GM21786 (cell line): ENCODE results near the gene IQGAP2.

ENCODE experiments used
- ATAC-seq: cut with Tn5 transposase; IDR thresholded peaks from one replicate; pipeline ENCODE4 v1.9.1; 2021; ENCODE audit not compliant: unreplicated experiment

Gene IQGAP2

DNA sequence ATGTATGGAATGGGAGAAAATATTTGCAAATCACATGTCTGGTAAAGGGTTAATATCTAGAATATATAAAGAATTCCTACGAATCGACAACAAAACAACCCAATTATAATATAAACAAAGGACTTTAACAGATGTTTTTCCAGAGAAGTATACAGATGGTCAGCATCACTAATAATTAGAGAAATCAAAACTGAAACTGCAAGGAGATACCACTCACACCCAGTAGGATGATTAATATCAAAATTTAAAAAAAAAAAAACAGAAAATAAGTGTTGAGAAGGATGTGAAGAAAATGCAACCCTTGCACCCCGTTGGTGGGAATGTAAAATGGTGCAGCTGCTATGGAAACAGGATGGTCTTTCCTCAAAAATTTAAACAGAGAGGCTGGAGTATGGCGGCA, 278.2 kb downstream of the IQGAP2 start:
- no peak for ATAC-seq

DNA sequence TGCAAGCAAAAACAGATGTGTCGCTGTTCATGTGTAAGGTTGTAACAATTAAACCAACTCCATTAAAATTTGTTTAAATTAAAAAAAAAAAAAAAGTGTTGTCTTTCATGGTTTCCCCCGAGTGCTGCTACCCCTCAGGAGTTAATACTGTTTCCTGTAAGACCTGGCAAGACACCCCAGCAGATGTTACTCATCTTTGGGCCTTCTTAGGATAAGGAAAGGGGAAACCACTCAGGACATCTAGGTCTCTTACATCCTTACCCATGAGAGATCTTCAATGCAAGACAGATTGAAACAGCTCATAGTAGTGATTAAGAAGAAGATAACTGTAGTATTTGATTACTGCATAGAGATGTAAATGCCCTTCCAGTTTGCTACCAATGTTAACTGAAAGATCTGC, 279.3 kb downstream of the IQGAP2 start:
- ATAC-seq: no peak

DNA sequence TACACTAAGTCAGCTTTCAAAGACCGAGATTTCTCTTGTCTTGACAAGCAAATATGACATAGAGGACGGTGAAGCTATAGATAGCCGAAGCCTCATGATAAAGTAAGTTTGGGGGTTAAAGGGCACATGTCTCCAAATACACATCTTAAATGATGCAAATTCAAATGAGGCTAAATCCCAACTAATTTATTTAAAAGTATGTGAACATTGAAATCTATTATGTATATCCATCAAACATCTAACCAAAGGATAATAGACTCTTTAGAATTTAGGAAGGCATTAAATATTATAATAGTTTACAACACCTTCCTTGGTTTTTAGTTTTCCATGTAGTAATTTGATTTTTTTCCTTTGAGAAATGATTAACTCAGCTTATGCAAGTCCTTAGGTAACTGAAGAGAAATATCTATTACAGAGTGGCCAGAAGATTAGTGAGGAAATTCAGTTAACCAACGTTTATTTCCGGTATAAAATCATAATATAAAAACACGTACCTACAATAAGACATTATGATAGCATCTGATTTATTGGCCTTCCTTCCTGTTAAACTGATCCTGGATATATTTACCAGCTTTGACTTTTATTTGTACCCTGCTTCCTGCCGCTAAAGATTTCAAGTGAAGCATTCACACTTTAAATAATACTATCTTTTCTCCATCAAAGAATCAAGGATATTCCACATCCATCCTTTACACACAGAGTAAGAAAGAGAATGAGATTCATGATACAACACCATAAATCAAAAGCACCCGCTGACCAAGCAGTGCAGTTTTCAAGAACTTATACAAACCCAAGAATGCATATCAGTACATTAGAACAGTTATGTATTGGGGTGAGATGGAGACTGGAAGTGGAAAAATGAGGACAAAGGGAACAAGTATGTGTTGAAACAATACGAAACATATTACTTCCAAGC, 281.0 kb downstream of the IQGAP2 start:
- ATAC-seq: no peak

DNA sequence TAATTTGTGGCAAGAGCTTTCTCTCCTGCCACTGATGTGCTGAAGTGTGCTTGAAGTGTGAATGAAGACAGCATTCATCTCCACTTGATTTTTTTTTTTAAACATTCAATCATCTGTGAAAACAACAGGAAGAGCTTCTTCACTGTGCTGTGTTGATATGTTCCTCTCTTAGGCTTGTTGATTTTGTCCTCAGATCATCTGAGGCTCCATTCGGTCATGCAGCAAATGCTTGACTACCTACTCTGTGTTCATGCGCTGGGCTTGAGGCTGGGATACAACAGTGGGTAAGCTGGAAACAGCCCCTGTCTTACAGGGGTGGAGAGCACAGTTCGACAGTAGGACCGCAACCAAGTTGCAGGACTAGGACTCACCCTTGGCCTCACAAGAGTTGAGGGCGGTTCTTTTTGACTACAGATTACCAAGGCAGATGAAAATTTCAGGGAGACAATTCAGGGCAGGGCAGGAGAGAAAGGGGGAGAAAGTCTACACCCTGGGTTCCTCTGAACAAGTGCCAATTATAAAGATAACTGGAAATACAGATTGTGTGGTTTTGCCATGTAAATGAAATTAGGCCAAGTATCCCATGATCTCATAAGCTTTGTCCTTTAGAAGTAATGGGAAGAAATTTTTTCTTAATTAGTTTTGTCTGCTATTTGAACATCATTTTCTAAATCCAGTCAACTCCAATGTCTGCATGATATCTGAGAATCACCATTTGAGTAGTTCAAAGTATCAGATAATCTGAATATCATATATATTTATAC, 281.9 kb downstream of the IQGAP2 start:
- no peak for ATAC-seq

DNA sequence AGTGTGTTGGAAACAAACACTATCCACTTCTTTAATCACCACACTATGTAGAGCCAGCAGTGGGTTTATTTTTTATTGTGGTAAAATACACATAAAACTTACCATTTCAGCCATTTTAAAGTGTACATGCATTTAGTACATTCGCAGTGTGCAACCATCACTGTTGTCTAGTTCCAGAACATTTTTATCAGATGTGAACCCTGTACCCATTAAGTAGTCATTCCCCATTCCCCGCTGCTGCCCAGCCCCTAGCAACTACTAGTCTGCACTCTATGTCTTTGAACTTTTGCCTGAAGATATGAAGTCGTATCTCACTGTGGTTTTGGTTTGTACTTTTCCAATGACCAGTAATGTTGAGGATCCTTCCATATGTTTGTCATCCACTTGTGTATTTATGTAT, 282.6 kb downstream of the IQGAP2 start:
- ATAC-seq: no peak

DNA sequence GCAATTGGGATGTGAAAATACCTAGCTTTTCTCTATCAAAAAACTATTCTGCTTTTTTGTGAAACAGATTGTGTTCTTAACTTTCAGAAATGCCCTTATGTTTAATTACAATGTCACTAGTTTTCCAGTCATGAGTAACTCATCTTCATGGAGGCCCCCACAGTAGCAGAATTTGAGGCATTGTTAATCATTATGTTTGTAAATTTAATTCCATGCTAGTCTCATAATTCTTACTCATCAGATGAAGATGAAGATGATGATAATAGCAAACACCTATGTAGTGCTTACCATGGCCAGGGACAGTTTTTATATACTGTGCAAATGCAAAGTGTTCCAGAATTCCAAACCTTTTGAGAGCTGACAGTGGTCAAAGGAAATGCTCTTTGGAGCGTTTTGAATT, 285.1 kb downstream of the IQGAP2 start:
- ATAC-seq: no peak

DNA sequence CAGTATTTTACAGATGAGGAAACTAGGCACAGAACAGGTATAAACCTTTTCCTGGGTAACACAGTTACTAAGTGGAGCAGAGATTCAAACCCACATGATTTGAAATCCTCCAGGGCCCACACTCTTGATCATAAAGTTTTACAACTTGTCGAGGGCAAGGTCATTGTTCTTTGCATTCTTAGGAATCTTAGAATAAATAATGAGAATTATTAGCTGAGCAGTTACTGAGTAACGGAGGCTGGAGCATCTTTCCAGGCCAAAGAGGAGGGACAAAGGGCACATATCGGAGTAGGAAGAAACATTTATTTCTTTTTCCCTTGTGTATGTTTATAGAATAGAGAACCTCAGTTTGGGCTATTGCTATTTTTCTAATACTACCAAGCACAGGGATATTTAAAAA, 285.8 kb downstream of the IQGAP2 start:
- no peak for ATAC-seq

DNA sequence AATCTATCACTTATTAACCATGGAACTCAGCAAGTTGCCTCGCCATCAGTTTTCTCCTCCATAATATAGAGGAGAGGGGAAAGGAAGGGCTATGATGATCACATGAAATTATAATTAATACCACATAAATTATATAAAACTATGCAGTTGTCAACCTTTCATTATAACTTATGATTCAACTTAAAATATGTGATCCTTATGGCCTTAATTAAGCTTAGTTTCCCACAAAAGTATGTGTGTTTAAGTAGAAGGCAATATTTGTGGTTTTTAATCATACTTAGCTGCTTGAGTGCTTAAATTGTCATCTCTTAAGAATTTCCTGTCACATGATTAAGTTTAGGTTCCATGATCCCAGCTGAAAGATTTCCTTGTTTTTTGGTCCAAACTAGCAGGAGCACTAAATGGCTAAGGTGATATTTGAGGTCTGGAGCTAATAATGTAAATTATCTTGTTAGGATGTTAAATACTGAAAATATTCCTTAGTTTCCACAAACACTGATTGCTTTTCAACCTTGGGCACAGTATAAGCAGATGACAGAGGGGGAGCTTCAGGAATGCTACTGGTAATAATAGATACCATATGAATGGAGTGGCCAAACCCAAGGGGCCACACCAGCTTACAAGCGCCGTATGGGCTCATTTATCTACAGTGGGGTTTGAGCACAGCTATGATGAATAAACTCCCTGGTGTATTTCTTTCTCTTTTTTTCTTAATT, 286.4 kb downstream of the IQGAP2 start:
- no peak for ATAC-seq

DNA sequence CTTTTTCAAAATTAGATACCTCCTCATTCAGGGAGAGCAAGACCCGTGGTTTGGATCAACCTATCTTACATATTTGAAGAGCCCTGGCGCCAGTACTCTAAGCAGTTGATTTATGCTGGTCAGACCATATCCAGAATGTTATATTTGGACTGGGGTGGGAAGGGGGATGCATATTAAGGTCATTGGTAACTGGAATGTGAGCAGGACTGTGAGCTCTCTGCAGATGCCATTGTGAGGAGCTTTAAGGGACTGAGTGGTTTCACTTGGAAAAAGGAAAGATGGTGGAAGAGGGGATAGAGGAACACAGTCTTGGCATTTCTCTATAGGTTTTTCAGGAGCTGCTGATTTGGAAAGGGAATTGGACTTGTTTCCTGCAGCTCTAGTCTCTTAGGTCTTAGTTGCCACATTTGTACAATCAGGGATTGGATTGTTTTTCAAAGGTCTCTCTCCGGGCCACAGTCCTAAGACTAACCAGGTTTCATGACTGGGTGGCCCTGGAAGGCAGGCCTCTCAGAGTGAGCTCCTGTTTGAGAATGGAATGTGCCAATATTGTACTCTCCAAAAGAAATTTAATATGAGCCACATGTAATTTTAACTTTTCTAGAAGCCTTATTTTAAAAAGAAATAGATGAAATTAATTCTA, 287.1 kb downstream of the IQGAP2 start:
- ATAC-seq: no peak

DNA sequence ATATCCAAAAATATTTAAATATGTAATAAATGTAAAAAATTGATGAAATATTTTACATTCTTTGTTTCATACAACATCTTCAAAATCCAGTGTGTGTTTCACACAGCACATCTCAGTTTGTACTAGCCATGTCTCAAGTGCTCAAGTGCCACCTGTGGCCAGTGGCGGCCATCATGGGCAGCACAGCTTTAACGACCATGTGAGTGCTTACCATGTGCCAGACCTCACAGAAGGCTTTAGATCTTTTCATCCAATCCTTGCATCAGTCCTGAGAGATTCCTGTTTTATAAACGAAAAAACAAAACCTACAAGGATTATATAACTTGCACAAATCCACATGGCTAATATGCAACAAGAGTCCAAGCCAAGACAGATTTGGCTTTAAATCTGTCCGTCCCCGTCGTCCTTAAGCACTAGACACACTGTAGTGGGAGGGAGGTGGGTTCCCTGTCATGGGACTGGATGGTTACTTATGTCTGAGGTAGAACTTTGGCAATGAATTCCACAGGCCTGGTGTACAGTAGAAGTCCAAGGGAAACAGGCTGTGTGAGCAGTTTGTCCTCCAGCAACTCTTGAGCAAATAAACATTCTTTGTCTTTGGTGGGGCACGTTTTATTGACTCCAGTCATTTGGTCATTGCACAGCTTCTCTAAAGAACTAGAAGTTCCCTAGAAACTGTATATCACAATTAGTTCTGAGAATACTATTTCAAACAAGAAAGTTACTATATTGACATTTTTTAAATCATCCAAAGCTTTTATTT, 287.8 kb downstream of the IQGAP2 start:
- ATAC-seq: no peak

DNA sequence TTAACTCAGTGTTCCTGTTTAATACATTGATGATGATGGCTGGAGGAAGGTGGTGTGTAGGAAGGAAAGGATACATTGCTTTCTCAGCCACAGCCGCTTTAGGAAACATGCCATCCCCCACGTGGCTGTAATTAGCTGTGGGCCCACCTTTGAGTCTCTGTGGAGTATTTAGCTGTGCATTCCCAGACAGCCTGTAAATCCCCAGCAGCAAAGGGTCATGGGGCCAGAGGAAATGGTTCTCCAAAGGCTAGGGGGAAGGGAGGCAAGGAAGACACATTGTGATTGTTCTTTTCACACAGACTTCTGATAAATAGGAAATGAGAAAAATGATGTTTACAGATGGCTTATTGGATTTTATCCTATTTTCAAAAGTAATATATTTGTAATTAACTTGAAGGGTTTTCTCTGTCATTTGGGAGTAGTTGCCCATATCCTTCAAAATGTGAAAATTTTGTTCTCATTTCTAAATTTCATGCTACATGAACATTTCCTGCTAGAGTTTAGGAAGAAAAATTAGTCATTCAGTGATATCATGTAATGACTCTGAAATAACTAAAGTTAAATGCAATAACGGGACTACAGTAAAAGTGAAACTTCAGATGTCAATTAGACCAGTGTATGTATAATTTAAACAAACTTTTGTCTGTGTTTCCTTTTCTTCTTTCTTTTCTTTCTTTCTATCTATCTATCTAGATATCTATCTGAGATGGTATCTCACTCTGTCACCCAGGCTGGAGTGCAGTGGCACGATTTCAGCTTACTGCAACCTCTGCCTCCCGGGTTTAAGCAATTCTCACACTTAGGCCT, 288.6 kb downstream of the IQGAP2 start:
- ATAC-seq: no peak

DNA sequence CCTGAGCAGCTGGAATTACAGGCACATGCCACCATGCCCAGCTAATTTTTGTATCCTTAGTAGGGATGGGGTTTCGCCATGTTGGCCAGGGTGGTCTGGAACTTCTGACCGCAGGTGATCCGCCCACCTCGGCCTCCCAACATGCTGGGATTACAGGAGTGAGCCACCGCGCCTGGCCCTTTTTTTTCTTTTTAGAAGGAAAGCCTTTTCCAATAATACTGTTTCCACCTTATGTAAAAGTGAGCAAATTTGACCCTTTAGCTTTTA, 289.1 kb downstream of the IQGAP2 start:
- ATAC-seq: no peak

DNA sequence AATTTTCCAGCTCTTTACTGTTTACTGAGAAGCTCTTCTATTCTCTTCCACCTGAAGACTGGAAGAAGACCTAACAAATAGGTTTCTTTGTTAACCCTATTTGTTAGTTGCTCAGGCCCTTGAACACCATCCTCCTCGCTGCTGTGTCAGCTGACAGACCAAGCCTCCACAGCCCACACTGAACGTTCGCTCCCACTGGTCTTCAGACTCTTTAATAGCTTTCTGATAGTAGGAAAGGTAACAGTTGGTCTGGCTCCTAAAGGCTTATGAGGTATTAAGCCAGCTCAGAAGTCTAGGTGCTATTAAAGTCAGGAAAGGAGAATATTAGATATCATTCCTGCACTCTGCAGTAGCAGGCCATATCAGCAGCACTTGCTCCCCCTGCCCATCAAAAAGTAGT, 289.6 kb downstream of the IQGAP2 start:
- no peak for ATAC-seq

DNA sequence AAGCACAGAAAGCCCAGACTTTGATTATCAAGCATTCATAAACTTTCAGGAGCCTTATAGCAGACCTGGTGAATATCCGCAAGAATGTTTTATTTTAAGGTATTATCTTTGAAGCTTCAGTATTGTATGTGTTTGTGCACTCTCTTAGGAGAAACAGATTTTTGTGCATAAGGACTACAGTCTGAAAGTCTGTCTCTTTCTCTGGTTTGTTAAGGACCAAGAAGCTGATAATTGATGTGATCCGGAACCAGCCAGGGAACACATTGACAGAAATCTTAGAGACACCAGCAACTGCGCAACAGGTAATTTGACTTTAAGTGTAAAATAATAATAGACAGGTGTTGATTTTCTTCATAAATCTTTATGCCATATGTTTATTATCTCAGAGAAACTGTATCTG, 290.1 kb downstream of the IQGAP2 start:
- no peak for ATAC-seq

DNA sequence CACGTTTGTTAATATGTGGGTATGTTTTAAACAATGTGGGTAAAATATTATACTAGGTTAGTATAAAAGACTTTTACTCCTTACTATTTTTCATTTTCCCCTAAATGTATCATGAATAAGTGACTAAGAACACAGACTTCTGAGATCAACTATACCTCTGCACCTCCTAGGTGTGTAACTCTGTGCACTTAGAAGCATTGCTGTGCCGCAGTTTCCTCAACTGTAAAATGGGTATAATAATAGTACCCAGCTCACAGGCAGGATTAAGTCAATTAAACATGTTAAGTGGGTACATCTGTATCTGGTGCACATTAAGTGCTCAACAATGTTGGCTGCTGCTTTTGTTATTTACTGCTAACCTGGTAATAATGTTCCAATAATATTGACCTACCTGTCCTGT, 291.2 kb downstream of the IQGAP2 start:
- no peak for ATAC-seq

DNA sequence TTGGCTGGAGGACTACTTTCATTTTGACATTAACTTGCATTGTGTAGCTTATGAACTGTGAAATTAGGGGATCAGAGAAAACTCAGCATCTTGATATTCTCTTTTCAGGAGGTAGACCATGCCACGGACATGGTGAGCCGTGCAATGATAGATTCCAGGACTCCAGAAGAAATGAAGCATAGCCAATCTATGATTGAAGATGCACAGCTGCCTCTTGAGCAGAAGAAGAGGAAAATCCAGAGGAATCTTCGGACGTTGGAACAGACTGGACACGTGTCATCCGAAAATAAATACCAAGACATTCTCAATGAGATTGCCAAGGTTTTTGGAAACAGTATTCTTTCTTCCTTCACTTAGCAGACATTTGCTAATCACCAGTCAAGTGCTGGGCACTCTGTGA, 292.3 kb downstream of the IQGAP2 start:
- ATAC-seq: no peak

DNA sequence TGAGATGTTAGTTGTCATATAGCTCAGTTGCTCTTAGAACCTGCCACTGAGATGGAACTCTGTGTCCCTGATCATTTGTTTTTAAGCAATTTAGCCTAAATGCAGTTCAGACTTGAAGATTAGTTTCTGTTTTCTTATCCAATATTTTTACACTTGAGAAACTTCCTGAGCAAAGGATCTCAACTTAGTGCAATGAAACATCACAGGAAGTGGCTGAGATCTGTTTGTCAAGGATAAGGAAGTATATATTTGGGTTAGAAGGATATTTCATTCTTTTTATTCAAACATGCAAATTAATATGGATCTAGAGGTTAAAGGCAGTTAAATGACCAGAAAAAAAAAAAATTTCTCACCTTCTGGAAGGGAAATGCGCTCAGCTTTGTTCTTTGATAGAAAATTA, 293.2 kb downstream of the IQGAP2 start:
- ATAC-seq: no peak

DNA sequence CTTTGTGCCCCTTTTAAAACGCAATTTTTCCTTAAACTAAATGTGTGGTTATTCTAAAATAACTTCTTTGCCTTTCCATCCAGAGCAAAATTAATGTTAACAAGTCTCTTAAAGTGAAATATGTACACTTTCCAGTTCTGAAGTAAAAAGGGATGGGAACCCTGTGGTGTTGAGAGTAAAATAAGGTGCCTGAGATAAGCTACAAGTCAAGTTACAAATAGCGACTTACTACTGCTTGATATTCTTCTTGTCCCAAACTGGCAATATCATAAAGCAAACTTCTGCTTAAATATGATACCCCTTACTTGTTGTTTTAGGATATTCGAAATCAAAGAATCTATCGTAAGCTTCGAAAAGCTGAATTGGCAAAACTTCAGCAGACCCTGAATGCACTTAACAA, 294.6 kb downstream of the IQGAP2 start:
- no peak for ATAC-seq

DNA sequence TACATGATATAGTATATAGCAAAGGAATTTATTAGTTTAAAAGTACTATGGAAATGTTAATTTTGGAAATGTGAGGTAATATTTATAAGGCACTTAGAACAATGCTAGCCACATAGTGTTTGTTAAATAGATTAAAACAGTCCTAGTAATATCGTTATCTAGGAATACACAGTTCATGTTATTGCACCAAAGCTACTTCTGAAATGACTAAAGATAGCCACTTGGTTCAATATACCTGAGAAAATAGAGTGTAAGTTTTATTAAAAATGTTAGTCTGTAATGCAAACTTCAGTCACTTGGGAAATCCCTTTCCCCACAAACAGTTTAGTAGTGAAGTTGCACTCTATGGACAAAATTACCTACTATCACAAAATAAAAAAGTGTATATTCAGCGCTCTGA, 297.5 kb downstream of the IQGAP2 start:
- no peak for ATAC-seq

DNA sequence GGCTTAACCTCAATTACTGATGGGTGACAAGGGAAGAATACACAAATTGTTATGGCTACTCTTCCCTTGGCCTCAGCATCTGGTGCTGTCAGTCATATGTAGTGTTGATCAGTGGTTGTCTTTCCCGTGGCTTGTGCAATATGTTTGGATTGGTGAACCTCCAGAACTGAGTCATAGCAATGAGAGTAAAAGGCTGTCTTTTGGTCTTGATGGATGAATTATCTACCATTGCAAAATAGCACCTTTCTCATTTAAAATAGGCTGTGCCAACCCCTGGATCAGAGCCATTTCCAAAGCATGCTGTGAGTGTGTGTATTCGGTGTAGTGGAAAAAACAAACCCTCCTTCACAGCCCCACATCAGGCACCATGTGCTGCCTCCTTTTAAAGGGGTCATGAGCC, 298.2 kb downstream of the IQGAP2 start:
- no peak for ATAC-seq
